Right lobe of liver (tissue), 4 donors: Measurements from ENCODE around the gene ADGRG3.

Source experiments
- POLR2A ChIP-seq: fragments of 450-650 bp; IDR thresholded peaks from one replicate; pipeline ENCODE4 v1.6.1; 2017; ENCODE audit warnings: antibody characterized with exemption, mild to moderate bottlenecking
- TF ChIP-seq, protein P1 (sequence below), 4 donors: fragments of 200-600 bp in 3 of 4; fragments of 450-650 bp in 1 of 4; IDR thresholded peaks; one replicate each; pipeline versions ENCODE4 v1.5.1 to v1.8.0; 2016 to 2022; ENCODE audit warnings: antibody characterized with exemption in 4 of 4, mild to moderate bottlenecking in 2 of 4
- donor health status: DM: no; HTN: no; CAD: no.
- donor health status: DM: no; HTN: no; CAD: no.
- donor health status: DM: no; HTN: yes; CAD: no.

DNA sequence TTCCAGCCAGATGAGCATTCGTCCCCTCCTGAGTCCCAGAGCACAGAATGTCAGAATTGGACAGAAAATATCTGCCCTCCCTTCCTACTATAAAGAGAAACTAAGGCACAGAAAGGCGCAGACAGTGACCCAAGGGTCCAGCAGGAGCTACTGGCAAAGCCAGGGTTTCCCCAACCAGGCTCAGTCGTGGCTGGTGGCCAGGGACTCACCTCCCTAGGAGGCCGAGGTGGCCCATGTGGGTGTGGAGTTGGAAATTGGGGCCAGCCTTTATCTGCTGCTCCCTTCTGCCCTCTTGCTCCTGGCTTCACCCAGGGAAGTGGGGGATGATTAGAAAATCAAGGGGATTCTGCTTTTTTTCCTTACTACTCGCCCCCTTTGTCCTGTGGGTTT lies 27.6 kb downstream of the ADGRG3 start:
- no peak for TF ChIP-seq POLR2A
- TF ChIP-seq, protein P1, sequence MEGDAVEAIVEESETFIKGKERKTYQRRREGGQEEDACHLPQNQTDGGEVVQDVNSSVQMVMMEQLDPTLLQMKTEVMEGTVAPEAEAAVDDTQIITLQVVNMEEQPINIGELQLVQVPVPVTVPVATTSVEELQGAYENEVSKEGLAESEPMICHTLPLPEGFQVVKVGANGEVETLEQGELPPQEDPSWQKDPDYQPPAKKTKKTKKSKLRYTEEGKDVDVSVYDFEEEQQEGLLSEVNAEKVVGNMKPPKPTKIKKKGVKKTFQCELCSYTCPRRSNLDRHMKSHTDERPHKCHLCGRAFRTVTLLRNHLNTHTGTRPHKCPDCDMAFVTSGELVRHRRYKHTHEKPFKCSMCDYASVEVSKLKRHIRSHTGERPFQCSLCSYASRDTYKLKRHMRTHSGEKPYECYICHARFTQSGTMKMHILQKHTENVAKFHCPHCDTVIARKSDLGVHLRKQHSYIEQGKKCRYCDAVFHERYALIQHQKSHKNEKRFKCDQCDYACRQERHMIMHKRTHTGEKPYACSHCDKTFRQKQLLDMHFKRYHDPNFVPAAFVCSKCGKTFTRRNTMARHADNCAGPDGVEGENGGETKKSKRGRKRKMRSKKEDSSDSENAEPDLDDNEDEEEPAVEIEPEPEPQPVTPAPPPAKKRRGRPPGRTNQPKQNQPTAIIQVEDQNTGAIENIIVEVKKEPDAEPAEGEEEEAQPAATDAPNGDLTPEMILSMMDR (IDR thresholded peaks at IDR 0.05), result no peak
